ENCODE data around the gene THBD. TPM values are rescaled to one million over a fixed set of nuclear protein-coding genes. Genes with fewer than 3 reads are reported as not detected.
A peak's percentile ranks its signal among the peaks of the same experiment; 100 is the strongest.

Gene THBD
- total RNA-seq = 10 to 100 TPM; 54.9 to 93.4 (median 75.1) TPM

- Histone ChIP-seq H3K4me3 (peak within 1 kb of the TSS; percentile 45 to 78 (median 66)), H3K36me3 (no peaks in the 10 kb centered on the region), H3K9me3 (no peaks in the 10 kb centered on the region), H3K4me1 (peaks cover 13 to 79% (median 28%) of the 10 kb centered on the region in 3 donors), H3K27me3 (peaks cover 0 to 70% (median 0%) of the 10 kb centered on the region in 4 donors), H3K27ac (peak within 1 kb of the TSS; percentile 93 to 98 (median 96))
- intact Hi-C loops (cut with DNase I) = loop anchor here (5.0 to 10.0 kb wide), 2 partner anchors 155 to 357 kb away; no protein-coding TSS in a partner anchor
- 1 to 3% methylated on average over 6 to 39 of the region's 79 CpGs for WGBS, 2 donors
- TF ChIP-seq POLR2A (IDR thresholded peaks at IDR 0.05) (peak in 3 of 4 donors; percentile 61 to 93 (median 86)), CTCF (IDR thresholded peaks at IDR 0.05) (peak in 2 of 6 experiments; percentile 8 to 12)
- no peak for DNase-seq
Measured at GRCh38 chr20:23049201-23050075, at the start of gene THBD. Gene THBD (minus strand): TSS chr20:23049672. CDS start chr20:23049504, 168 bp downstream.

- Histone ChIP-seq H3K27ac (peak overlapping the region; percentile 21 to 87 (median 82)), H3K9me3 (no peaks in the 10 kb centered on the region), H3K27me3 (no peaks in the 10 kb centered on the region), H3K4me3 (no peak overlapping the region), H3K36me3 (no peaks in the 10 kb centered on the region), H3K4me1 (peaks cover 46 to 100% (median 82%) of the 10 kb centered on the region in 3 donors)
- TF ChIP-seq CTCF (IDR thresholded peaks at IDR 0.05) (no peak), POLR2A (IDR thresholded peaks at IDR 0.05) (no peak)
- 69 to 77% methylated on average over 14 to 16 of the region's 16 CpGs for WGBS, 2 donors
- intact Hi-C loops (cut with DNase I) = loop anchor here (5.0 kb wide), 1 partner anchor 44 kb away; no protein-coding TSS in a partner anchor
- no peak for DNase-seq
Measured at GRCh38 chr20:23097636-23098580, 48.4 kb upstream of the THBD start.

GRCh38 chr20:23096986-23097520, 47.6 kb upstream of the THBD start:
- no peak for TF ChIP-seq CTCF (IDR thresholded peaks at IDR 0.05)
- peak in 1 of 4 donors; percentile 18 for TF ChIP-seq POLR2A (IDR thresholded peaks at IDR 0.05)
- intact Hi-C loops (cut with DNase I) = loop anchor here (5.0 kb wide), 1 partner anchor 45 kb away; no protein-coding TSS in a partner anchor
- 25 to 47% methylated on average over 11 of the region's 11 CpGs for WGBS, 2 donors
- Histone ChIP-seq H3K4me3 (no peak overlapping the region), H3K27ac (peak overlapping the region; percentile 81 to 87 (median 82)), H3K36me3 (no peaks in the 10 kb centered on the region), H3K9me3 (no peaks in the 10 kb centered on the region), H3K4me1 (peaks cover 46 to 100% (median 82%) of the 10 kb centered on the region in 3 donors), H3K27me3 (no peaks in the 10 kb centered on the region)
- DNase-seq = no peak

- H3K9me3 ChIP-seq = no peaks in the 10 kb centered on the region
- no peak for DNase-seq
- H3K36me3 ChIP-seq = no peaks in the 10 kb centered on the region
- no peaks in the 10 kb centered on the region for H3K27me3 ChIP-seq
- WGBS, 2 donors = 83% methylated on average over 2 to 3 of the region's 3 CpGs
- peaks cover 40 to 98% (median 76%) of the 10 kb centered on the region in 3 donors for H3K4me1 ChIP-seq
- TF ChIP-seq POLR2A (IDR thresholded peaks at IDR 0.05) = no peak
- no peak for TF ChIP-seq CTCF (IDR thresholded peaks at IDR 0.05)
- H3K27ac ChIP-seq = peak overlapping the region; percentile 81 to 87 (median 82)
- no peak overlapping the region for H3K4me3 ChIP-seq
- intact Hi-C loops (cut with DNase I) = loop anchor here (5.0 kb wide), 1 partner anchor 46 kb away; no protein-coding TSS in a partner anchor
Measured at GRCh38 chr20:23096097-23096496, 46.6 kb upstream of the THBD start.
